ENCODE results near the gene C17orf100.

The C17orf100 gene

GRCh38 chr17:6677946-6678345, 26.4 kb downstream of the C17orf100 start:
- H3K27ac ChIP-seq = no peak overlapping the region
- no peak overlapping the region for H3K4me3 ChIP-seq (ENCODE audit: low read depth in 1 of 2, low read length in 1 of 2)
- no peaks in the 10 kb centered on the region for H3K36me3 ChIP-seq
- TF ChIP-seq CTCF (IDR thresholded peaks at IDR 0.05) = no peak
- no peaks in the 10 kb centered on the region for H3K4me1 ChIP-seq (ENCODE audit: control insufficient read depth in 1 of 2, insufficient read depth in 1 of 2, low read depth in 1 of 2, low read length in 1 of 2)
- H3K9me3 ChIP-seq = no peaks in the 10 kb centered on the region
- peaks cover 71% of the 10 kb centered on the region for H3K27me3 ChIP-seq

- H3K27me3 ChIP-seq = peaks cover 77% of the 10 kb centered on the region
These were observed 27.7 kb downstream of the C17orf100 start for GRCh38 chr17:6679241-6679640.

GRCh38 chr17:6681176-6681575, 29.6 kb downstream of the C17orf100 start:
- Histone ChIP-seq H3K27ac (no peak overlapping the region), H3K4me1 (ENCODE audit: control insufficient read depth in 1 of 2, insufficient read depth in 1 of 2, low read depth in 1 of 2, low read length in 1 of 2) (no peaks in the 10 kb centered on the region), H3K27me3 (peaks cover 91% of the 10 kb centered on the region), H3K9me3 (no peaks in the 10 kb centered on the region), H3K4me3 (ENCODE audit: low read depth in 1 of 2, low read length in 1 of 2) (no peak overlapping the region), H3K36me3 (no peaks in the 10 kb centered on the region)
- no peak for TF ChIP-seq CTCF (IDR thresholded peaks at IDR 0.05)

More at GRCh38 chr17:6679241-6679640, 27.7 kb downstream of the C17orf100 start:
- Histone ChIP-seq H3K36me3 (no peaks in the 10 kb centered on the region), H3K4me3 (ENCODE audit: low read depth in 1 of 2, low read length in 1 of 2) (no peak overlapping the region), H3K4me1 (ENCODE audit: control insufficient read depth in 1 of 2, insufficient read depth in 1 of 2, low read depth in 1 of 2, low read length in 1 of 2) (no peaks in the 10 kb centered on the region), H3K27ac (no peak overlapping the region), H3K9me3 (no peaks in the 10 kb centered on the region)
- TF ChIP-seq CTCF (IDR thresholded peaks at IDR 0.05) = no peak

- Histone ChIP-seq H3K4me3 (ENCODE audit: low read depth in 1 of 2, low read length in 1 of 2) (no peak overlapping the region), H3K9me3 (no peaks in the 10 kb centered on the region), H3K27me3 (peaks cover 91% of the 10 kb centered on the region), H3K4me1 (ENCODE audit: control insufficient read depth in 1 of 2, insufficient read depth in 1 of 2, low read depth in 1 of 2, low read length in 1 of 2) (no peaks in the 10 kb centered on the region), H3K36me3 (no peaks in the 10 kb centered on the region), H3K27ac (no peak overlapping the region)
- TF ChIP-seq CTCF (IDR thresholded peaks at IDR 0.05) = no peak
These were observed 30.1 kb downstream of the C17orf100 start for GRCh38 chr17:6681671-6682070.

GRCh38 chr17:6682339-6682738, 30.8 kb downstream of the C17orf100 start:
- Histone ChIP-seq H3K27me3 (peaks cover 89% of the 10 kb centered on the region), H3K36me3 (no peaks in the 10 kb centered on the region), H3K4me1 (ENCODE audit: control insufficient read depth in 1 of 2, insufficient read depth in 1 of 2, low read depth in 1 of 2, low read length in 1 of 2) (no peaks in the 10 kb centered on the region), H3K4me3 (ENCODE audit: low read depth in 1 of 2, low read length in 1 of 2) (no peak overlapping the region), H3K27ac (no peak overlapping the region), H3K9me3 (no peaks in the 10 kb centered on the region)
- no peak for TF ChIP-seq CTCF (IDR thresholded peaks at IDR 0.05)
